ENCODE data around the gene RETREG2.

Gene RETREG2

GRCh38 chr2:219229305-219230058 is 51.4 kb downstream of the RETREG2 start, which contains the start of the genes ANKZF1 and ATG9A:
Gene ANKZF1, plus strand, starts transcription at chr2:219229806. Its CDS starts 452 bp downstream, at chr2:219230258.
Gene ATG9A, minus strand, starts transcription at chr2:219229636. Its CDS starts 1,612 bp downstream, at chr2:219228024.
- peak; percentile 100 for FAIRE-seq

GRCh38 chr2:219230059-219230540 is 52.0 kb downstream of the RETREG2 start:
- no peak for DNase-seq (ENCODE audit: extremely low spot score, insufficient read length, low read depth)
- FAIRE-seq: no peak

More at GRCh38 chr2:219229305-219230058, 51.4 kb downstream of the RETREG2 start, which contains the start of the genes ANKZF1 and ATG9A:
- DNase-seq (ENCODE audit: extremely low spot score, insufficient read length, low read depth): peak; percentile 95

DNA sequence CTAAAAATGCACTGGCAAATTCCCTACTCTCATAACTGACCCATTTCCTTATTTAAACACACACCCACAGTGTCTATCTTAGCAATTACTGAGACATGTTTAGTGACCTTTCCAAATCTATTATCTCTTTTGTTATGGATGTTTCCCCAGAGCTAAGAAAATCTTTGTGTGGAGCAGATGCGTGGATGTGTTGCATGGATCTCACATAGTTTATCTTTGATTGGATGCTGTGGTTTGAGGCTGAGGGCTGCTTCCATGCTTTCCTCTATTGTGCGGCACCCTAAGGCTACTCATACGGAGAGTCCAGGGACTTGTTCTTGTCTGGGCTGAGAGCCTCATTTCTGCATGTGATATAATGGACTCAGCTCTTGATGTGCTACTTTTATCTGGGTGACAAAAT is 56.3 kb downstream of the RETREG2 start:
- no peak for DNase-seq (ENCODE audit: extremely low spot score, insufficient read length, low read depth)
- no peak for FAIRE-seq
